Esophagus (tissue), 2 donors: ENCODE data around the gene NOP53. TPM values are rescaled to one million over a fixed set of nuclear protein-coding genes. Genes with fewer than 3 reads are reported as not detected.
"Not testable (repeated sequence)": the region's sequence is repeated elsewhere in the genome, so short reads cannot be mapped to it uniquely, and the experiment has no call there.

Source experiments
- H3K27ac ChIP-seq, 2 donors: one replicate each; pipeline ENCODE4 v1.5.1; 2013; ENCODE audit warnings: low read depth in 2 of 2, mild to moderate bottlenecking in 2 of 2, inconsistent platforms in 1 of 2, low read length in 1 of 2, moderate library complexity in 1 of 2
- H3K27me3 ChIP-seq, 2 donors: one replicate each; pipeline ENCODE4 v1.6.1; 2013; ENCODE audit warnings: low read length in 2 of 2, control low read depth in 1 of 2, mild to moderate bottlenecking in 1 of 2; ENCODE audit not compliant: insufficient read depth in 2 of 2, control insufficient read depth in 1 of 2
- H3K36me3 ChIP-seq, 2 donors: one replicate each; pipeline ENCODE4 v1.6.1; 2013; ENCODE audit warnings: low read length in 1 of 2; ENCODE audit not compliant: control insufficient read depth in 2 of 2, insufficient read depth in 2 of 2
- H3K4me1 ChIP-seq, 2 donors: one replicate each; pipeline ENCODE4 v1.6.1; 2013; ENCODE audit warnings: low read length in 1 of 2; ENCODE audit not compliant: control insufficient read depth in 2 of 2, insufficient read depth in 2 of 2
- H3K4me3 ChIP-seq, 2 donors: one replicate each; pipeline ENCODE4 v1.5.1; 2013; ENCODE audit warnings: low read length in 2 of 2, mild to moderate bottlenecking in 2 of 2, low read depth in 1 of 2, moderate library complexity in 1 of 2
- H3K9me3 ChIP-seq, 2 donors: one replicate each; pipeline ENCODE4 v1.6.1; 2013; ENCODE audit warnings: mild to moderate bottlenecking in 2 of 2, low read depth in 1 of 2, low read length in 1 of 2, moderate library complexity in 1 of 2; ENCODE audit not compliant: control insufficient read depth in 2 of 2, insufficient read depth in 1 of 2
- WGBS, 2 donors: extraction: QIAGEN DNeasy Blood & Tissue Kit; methylation state at CpG; one replicate each; pipeline ENCODE4 v1.1.7; 2013; 5-methylcytosine and 5-hydroxymethylcytosine counted together
- polyA plus RNA-seq, 2 donors: library from polyadenylated mRNA; stranded (reverse); fragments of 200-250 nt; gene quantifications; one replicate each; pipeline ENCODE4 v1.2.3, GENCODE V29; 2013
- donor health status: healthy with polysubstance abuse.
- donor health status: Bipolar disorder and iron deficiency.

The NOP53 gene
- polyA plus RNA-seq, 2 donors, result 245 to 253 TPM

GRCh38 chr19:47798904-47799266 is 53.5 kb downstream of the NOP53 start:
- peaks cover 0 to 2% of the 10 kb centered on the region in 2 donors for H3K9me3 ChIP-seq
- H3K36me3 ChIP-seq, result no peaks in the 10 kb centered on the region
- H3K27ac ChIP-seq, result no peak overlapping the region
- 85 to 89% methylated on average over 3 to 4 of the region's 4 CpGs for WGBS, 2 donors
- no peaks in the 10 kb centered on the region for H3K27me3 ChIP-seq
- no peaks in the 10 kb centered on the region for H3K4me1 ChIP-seq
- no peak overlapping the region for H3K4me3 ChIP-seq

DNA sequence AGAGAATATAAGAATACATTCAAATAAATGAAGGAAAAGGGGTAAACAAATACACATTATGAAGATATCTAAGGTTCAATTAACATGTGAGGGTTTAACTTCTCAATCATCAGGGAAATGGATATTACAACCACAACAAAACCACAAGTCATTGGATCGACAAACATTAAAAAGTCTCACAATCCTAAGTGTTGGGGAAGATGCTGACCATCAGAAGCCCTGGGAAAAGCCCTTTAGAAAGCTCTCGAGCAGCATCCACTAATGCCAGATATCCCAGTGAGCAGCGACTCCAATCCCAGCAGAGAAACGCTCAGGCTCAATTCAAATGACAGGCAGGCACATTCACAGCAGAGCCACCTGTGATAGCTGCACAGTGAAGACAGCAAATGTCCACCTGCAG is 55.9 kb downstream of the NOP53 start:
- 89 to 97% methylated on average over 4 of the region's 4 CpGs for WGBS, 2 donors
- H3K36me3 ChIP-seq, result no peaks in the 10 kb centered on the region
- no peak overlapping the region for H3K4me3 ChIP-seq
- H3K27me3 ChIP-seq, result no peaks in the 10 kb centered on the region
- no peak overlapping the region for H3K27ac ChIP-seq
- H3K9me3 ChIP-seq, result peaks cover 0 to 2% of the 10 kb centered on the region in 2 donors
- H3K4me1 ChIP-seq, result no peaks in the 10 kb centered on the region

DNA sequence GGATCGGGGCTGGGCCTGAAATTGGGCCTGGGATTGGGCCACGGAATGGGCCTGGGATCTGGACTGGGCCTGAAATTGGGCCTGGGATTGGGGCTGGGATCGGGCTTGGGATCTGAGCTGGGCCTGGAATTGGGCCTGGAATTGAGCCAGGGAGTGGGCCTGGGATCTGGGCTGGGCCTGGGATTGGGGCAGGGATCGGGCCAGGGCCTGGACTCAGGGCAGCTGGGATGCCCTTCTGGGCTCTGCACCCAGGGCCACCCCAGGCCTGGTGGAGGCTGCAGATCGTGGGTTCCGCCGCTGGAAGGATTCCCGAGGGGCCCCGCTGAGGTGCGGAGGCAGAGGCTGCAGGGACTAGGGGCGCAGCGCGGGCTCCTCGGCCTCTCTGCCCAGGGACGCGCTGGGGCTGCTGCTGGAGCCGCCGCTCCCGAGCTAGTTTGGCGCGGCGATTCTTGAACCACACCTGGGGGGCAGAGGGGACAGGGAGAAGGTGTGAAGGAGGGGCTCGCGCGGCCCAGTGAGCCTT is 57.2 kb downstream of the NOP53 start:
- Histone ChIP-seq H3K36me3 (no peaks in the 10 kb centered on the region), H3K4me3 (no peak overlapping the region), H3K27ac (no peak overlapping the region), H3K4me1 (no peaks in the 10 kb centered on the region), H3K27me3 (no peaks in the 10 kb centered on the region), H3K9me3 (peaks cover 0 to 2% of the 10 kb centered on the region in 2 donors)
- WGBS, 2 donors, result 90 to 97% methylated on average over 10 to 25 of the region's 25 CpGs

DNA sequence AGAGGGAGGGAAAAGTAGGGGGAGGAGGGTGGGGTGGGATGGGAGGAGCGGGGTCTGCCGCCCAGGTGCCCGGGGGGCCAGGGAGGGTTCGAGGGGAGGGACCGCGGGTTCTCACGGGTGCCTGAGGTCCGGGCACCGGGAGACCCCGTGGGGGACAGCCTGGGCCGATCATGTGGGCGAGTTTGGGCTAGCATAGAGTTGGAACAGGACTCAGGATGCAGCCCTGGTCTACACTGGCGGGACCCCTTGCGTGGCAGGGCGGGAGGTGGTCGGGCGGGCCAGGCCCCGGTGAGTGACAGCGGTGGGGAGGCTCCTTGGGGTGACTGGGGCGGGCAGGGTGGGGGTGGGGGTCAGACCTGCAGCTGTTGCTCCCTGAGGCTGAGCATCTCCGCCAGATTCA is 57.8 kb downstream of the NOP53 start:
- not testable (repeated sequence) for H3K4me3 ChIP-seq
- WGBS, 2 donors, result 72 to 77% methylated on average over 5 to 21 of the region's 21 CpGs

GRCh38 chr19:47803671-47804070 is 58.3 kb downstream of the NOP53 start:
- not testable (repeated sequence) for H3K27me3 ChIP-seq, H3K27ac ChIP-seq, H3K9me3 ChIP-seq, H3K4me3 ChIP-seq, H3K36me3 ChIP-seq, H3K4me1 ChIP-seq
- WGBS, 2 donors, result 85 to 94% methylated on average over 7 to 11 of the region's 12 CpGs

More for the DNA sequence above, 57.8 kb downstream of the NOP53 start:
- not testable (repeated sequence) for H3K27ac ChIP-seq, H3K9me3 ChIP-seq, H3K4me1 ChIP-seq, H3K36me3 ChIP-seq, H3K27me3 ChIP-seq

GRCh38 chr19:47804451-47804850 is 59.1 kb downstream of the NOP53 start, which contains the start of gene TPRX1:
Gene TPRX1, minus strand, starts transcription at chr19:47804551. Its CDS starts 12 bp downstream, at chr19:47804539.
- not testable (repeated sequence) for H3K27me3 ChIP-seq, H3K36me3 ChIP-seq, H3K9me3 ChIP-seq, H3K27ac ChIP-seq, H3K4me3 ChIP-seq, H3K4me1 ChIP-seq
- WGBS, 2 donors, result 80 to 82% methylated on average over 5 of the region's 5 CpGs

GRCh38 chr19:47805313-47805712 is 60.0 kb downstream of the NOP53 start:
- H3K9me3 ChIP-seq, result peaks cover 0 to 2% of the 10 kb centered on the region in 2 donors
- no peak overlapping the region for H3K4me3 ChIP-seq
- WGBS, 2 donors, result 71 to 76% methylated on average over 10 of the region's 10 CpGs
- no peak overlapping the region for H3K27ac ChIP-seq
- H3K36me3 ChIP-seq, result no peaks in the 10 kb centered on the region
- H3K4me1 ChIP-seq, result no peaks in the 10 kb centered on the region
- H3K27me3 ChIP-seq, result no peaks in the 10 kb centered on the region

GRCh38 chr19:47806435-47806834 is 61.1 kb downstream of the NOP53 start:
- peaks cover 0 to under 1% of the 10 kb centered on the region in 2 donors for H3K9me3 ChIP-seq
- WGBS, 2 donors, result 81 to 85% methylated on average over 6 of the region's 6 CpGs
- H3K27me3 ChIP-seq, result no peaks in the 10 kb centered on the region

More at GRCh38 chr19:47806435-47806834, 61.1 kb downstream of the NOP53 start:
- no peak overlapping the region for H3K4me3 ChIP-seq
- no peaks in the 10 kb centered on the region for H3K36me3 ChIP-seq
- H3K4me1 ChIP-seq, result no peaks in the 10 kb centered on the region
- no peak overlapping the region for H3K27ac ChIP-seq

Other genes starting within 250 kb of the NOP53 start
- gene NAPA, start 230.5 kb upstream of the NOP53 start, polyA plus RNA-seq, result 100 to 1,000 TPM; 106 to 110 TPM
- gene ZNF541, start 172.4 kb upstream of the NOP53 start, polyA plus RNA-seq, result under 1 TPM; 0.06 to 0.14 TPM
- 1 to 10 TPM; 4.0 to 8.5 TPM for gene BICRA, start 136.4 kb upstream of the NOP53 start, polyA plus RNA-seq
- 10 to 100 TPM; 22.4 to 27.4 TPM for gene EHD2, start 32.1 kb upstream of the NOP53 start, polyA plus RNA-seq
- gene SELENOW, start 33.2 kb downstream of the NOP53 start, polyA plus RNA-seq, result 100 to 1,000 TPM; 212 to 257 TPM
- gene TPRX1, start 59.0 kb downstream of the NOP53 start, polyA plus RNA-seq, result not detected
- gene CRX, start 76.4 kb downstream of the NOP53 start, polyA plus RNA-seq, result not detected
- not detected for gene TPRX2, start 113.7 kb downstream of the NOP53 start, polyA plus RNA-seq
- gene SULT2A1, start 140.8 kb downstream of the NOP53 start, polyA plus RNA-seq, result under 1 TPM in 1 of 2 donors, not detected in 1; 0.02 TPM
- gene BSPH1, start 246.6 kb downstream of the NOP53 start, polyA plus RNA-seq, result not detected
- not detected for gene ELSPBP1, start 249.1 kb downstream of the NOP53 start, polyA plus RNA-seq